Transverse colon (tissue), 4 donors: ENCODE results near the gene CD5L. TPM values are rescaled to one million over a fixed set of nuclear protein-coding genes. Genes with fewer than 3 reads are reported as not detected.

Source experiments
- DNase-seq: peaks from one replicate; pipeline ENCODE4 v3.0.0-alpha.2; 2019
- H3K27ac ChIP-seq, 4 donors: fragments of 200-600 bp; sonication (generic); 2 replicates each; pipeline ENCODE4 v1.5.1; 2016 to 2018; ENCODE audit warnings: inconsistent platforms in 4 of 4
- H3K27me3 ChIP-seq: fragments of 200-600 bp; sonication (generic); 2 replicates; pipeline ENCODE4 v1.5.1; 2017; ENCODE audit warnings: inconsistent platforms
- H3K36me3 ChIP-seq, 4 donors: fragments of 200-600 bp; sonication (generic); 2 replicates each; pipeline ENCODE4 v1.5.1; 2017 to 2019; ENCODE audit warnings: inconsistent platforms in 4 of 4
- H3K4me1 ChIP-seq, 4 donors: fragments of 200-600 bp; sonication (generic); 2 replicates each; pipeline ENCODE4 v1.5.1; 2017 to 2020; ENCODE audit warnings: inconsistent platforms in 4 of 4
- H3K4me3 ChIP-seq, 4 donors: fragments of 200-600 bp; sonication (generic); 1 replicate in 1 of 4; 2 replicates in 3 of 4; pipeline versions ENCODE4 v1.5.1 to v1.6.1; 2017 to 2019; ENCODE audit warnings: inconsistent platforms in 4 of 4
- H3K9me3 ChIP-seq, 2 donors: fragments of 200-600 bp; sonication (generic); 2 replicates each; pipeline ENCODE4 v1.5.1; 2017 to 2019; ENCODE audit warnings: inconsistent platforms in 2 of 2
- EP300 ChIP-seq: sonication (generic); formaldehyde crosslinking; IDR thresholded peaks from one replicate; pipeline ENCODE4 v1.6.1; 2017; ENCODE audit warnings: antibody characterized with exemption, low read depth
- POLR2A ChIP-seq: fragments of 450-650 bp; IDR thresholded peaks from one replicate; pipeline ENCODE4 v1.6.1; 2016; ENCODE audit warnings: antibody characterized with exemption, mild to moderate bottlenecking, moderate library complexity
- POLR2AphosphoS5 ChIP-seq, 3 donors: sonication (generic); formaldehyde crosslinking; IDR thresholded peaks; one replicate each; pipeline ENCODE4 v1.6.1; 2016; ENCODE audit warnings: antibody characterized with exemption in 3 of 3
- WGBS, 2 donors: methylation state at CpG; one replicate each; pipeline ENCODE4 v1.1.5; 2018; ENCODE audit warnings: low coverage in 1 of 2; 5-methylcytosine and 5-hydroxymethylcytosine counted together
- in situ Hi-C, 4 donors: fragments of 200-750 bp; cut with MboI; loops; one replicate each; pipeline versions ENCODE4 v1.15.0 to v1.15.1; 2017; ENCODE audit warnings: low sequenced_read_pairs in 3 of 4, low pct_ligation_motif_present in 1 of 4, low pct_unique_long_range_greater_than_20kb in 1 of 4
- intact Hi-C: fragments of 100-400 bp; cut with DNase I; formaldehyde crosslinking; loops from one replicate; pipeline ENCODE4 v1.15.1; 2023; ENCODE audit warnings: low total_unique reads
- total RNA-seq, 4 donors: library from RNA; depleted of rRNA; stranded (reverse); fragments of >200 nt; gene quantifications; one replicate each; pipeline ENCODE4 v1.1.0, GENCODE V29; 2016
- TF ChIP-seq, protein P1 (sequence below), 5 experiments: fragments of 200-600 bp in 3 of 5; fragments of 450-650 bp in 2 of 5; sonication (generic) in 3 of 5; IDR thresholded peaks; 1 replicate in 2 of 5; 2 replicates in 3 of 5; pipeline ENCODE4 v1.5.1; 2016 to 2017; ENCODE audit warnings: antibody characterized with exemption in 5 of 5, inconsistent platforms in 3 of 5, mild to moderate bottlenecking in 2 of 5, moderate library complexity in 1 of 5

The CD5L gene
- total RNA-seq, 4 donors from 2014 or later: not detected

DNA sequence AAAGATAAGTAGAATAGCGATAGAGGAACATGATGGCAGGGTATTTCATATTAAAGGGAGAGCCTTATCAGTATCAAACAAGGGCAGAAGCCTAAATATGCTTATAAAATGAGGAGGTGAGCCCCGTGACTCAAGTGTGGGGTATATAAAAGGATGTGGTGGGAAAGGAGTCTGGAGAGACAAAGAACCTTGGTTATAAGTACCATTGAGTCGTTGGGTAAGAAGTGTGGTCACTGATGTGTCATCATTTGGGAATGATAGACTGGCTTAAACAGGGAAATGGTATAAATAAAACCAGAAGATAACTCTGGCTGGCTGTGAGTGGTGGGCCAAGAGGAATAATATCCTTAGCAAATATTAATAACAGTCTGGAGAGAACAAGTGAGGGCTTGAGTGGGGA lies 10.9 kb upstream of the CD5L start:
- Histone ChIP-seq H3K4me3 (no peak overlapping the region), H3K9me3 (no peaks in the 10 kb centered on the region), H3K4me1 (no peaks in the 10 kb centered on the region), H3K27me3 (no peaks in the 10 kb centered on the region), H3K27ac (no peak overlapping the region), H3K36me3 (no peaks in the 10 kb centered on the region)
- intact Hi-C loops (no loop called here), in situ Hi-C loops (no loop called here)
- DNase-seq: no peak
- no peak for TF ChIP-seq POLR2AphosphoS5 (IDR thresholded peaks at IDR 0.05)
- TF ChIP-seq POLR2A: no peak
- no peak for TF ChIP-seq EP300
- WGBS, 2 donors: 56 to 77% methylated on average over 3 of the region's 3 CpGs

- no peak for DNase-seq
- Histone ChIP-seq H3K4me1 (no peaks in the 10 kb centered on the region), H3K4me3 (no peak overlapping the region), H3K27me3 (no peaks in the 10 kb centered on the region), H3K27ac (no peak overlapping the region), H3K9me3 (no peaks in the 10 kb centered on the region), H3K36me3 (no peaks in the 10 kb centered on the region)
- no peak for TF ChIP-seq EP300
- TF ChIP-seq POLR2AphosphoS5 (IDR thresholded peaks at IDR 0.05): no peak
- no peak for TF ChIP-seq POLR2A
- TF ChIP-seq, protein P1, sequence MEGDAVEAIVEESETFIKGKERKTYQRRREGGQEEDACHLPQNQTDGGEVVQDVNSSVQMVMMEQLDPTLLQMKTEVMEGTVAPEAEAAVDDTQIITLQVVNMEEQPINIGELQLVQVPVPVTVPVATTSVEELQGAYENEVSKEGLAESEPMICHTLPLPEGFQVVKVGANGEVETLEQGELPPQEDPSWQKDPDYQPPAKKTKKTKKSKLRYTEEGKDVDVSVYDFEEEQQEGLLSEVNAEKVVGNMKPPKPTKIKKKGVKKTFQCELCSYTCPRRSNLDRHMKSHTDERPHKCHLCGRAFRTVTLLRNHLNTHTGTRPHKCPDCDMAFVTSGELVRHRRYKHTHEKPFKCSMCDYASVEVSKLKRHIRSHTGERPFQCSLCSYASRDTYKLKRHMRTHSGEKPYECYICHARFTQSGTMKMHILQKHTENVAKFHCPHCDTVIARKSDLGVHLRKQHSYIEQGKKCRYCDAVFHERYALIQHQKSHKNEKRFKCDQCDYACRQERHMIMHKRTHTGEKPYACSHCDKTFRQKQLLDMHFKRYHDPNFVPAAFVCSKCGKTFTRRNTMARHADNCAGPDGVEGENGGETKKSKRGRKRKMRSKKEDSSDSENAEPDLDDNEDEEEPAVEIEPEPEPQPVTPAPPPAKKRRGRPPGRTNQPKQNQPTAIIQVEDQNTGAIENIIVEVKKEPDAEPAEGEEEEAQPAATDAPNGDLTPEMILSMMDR (IDR thresholded peaks at IDR 0.05): no peak
- 89% methylated on average over 2 of the region's 2 CpGs; no CpG with 5 or more reads in 1 of the 2 donors for WGBS, 2 donors
- intact Hi-C loops (no loop called here), in situ Hi-C loops (no loop called here)
Measured at GRCh38 chr1:157849229-157849875, 7.7 kb upstream of the CD5L start.

GRCh38 chr1:157844089-157844830 lies 2.7 kb upstream of the CD5L start:
- no peaks in the 10 kb centered on the region for H3K27me3 ChIP-seq
- H3K9me3 ChIP-seq: no peaks in the 10 kb centered on the region
- in situ Hi-C loops (no loop called here), intact Hi-C loops (no loop called here)
- H3K4me3 ChIP-seq: no peak overlapping the region
- no peaks in the 10 kb centered on the region for H3K4me1 ChIP-seq
- 70% methylated on average over 4 of the region's 4 CpGs for WGBS, 2 donors
- TF ChIP-seq POLR2A (no peak), EP300 (no peak), POLR2AphosphoS5 (IDR thresholded peaks at IDR 0.05) (no peak)
- TF ChIP-seq, protein P1 (IDR thresholded peaks at IDR 0.05): no peak
- DNase-seq: no peak
- no peak overlapping the region for H3K27ac ChIP-seq
- H3K36me3 ChIP-seq: no peaks in the 10 kb centered on the region

DNA sequence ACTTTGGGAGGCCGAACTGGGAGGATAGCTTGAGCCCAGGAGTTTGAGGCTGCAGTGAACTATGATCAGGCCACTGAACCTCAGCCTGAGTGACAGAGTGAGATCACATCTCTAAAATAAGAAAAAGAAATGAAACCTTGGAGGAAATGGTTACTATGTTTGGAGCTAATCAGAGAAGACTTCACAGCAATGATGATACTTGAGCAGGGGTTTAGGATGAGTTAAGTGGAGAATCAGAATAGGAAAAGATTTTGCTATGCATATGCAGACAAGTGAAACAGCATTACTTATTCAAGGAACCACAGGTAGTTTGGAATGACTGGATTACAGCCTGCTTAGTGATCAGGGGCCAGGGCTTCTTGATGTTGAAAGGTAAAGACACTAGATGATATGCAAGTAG lies 1.3 kb upstream of the CD5L start:
- Histone ChIP-seq H3K9me3 (no peaks in the 10 kb centered on the region), H3K4me3 (no peak overlapping the region), H3K4me1 (no peaks in the 10 kb centered on the region), H3K36me3 (no peaks in the 10 kb centered on the region), H3K27ac (no peak overlapping the region), H3K27me3 (no peaks in the 10 kb centered on the region)
- WGBS, 2 donors: 79% methylated on average over 1 of the region's 1 CpG; no CpG with 5 or more reads in 1 of the 2 donors
- TF ChIP-seq POLR2AphosphoS5 (IDR thresholded peaks at IDR 0.05): no peak
- TF ChIP-seq POLR2A: no peak
- TF ChIP-seq, protein P1 (IDR thresholded peaks at IDR 0.05): no peak
- no peak for TF ChIP-seq EP300
- intact Hi-C loops (no loop called here), in situ Hi-C loops (no loop called here)
- DNase-seq: no peak
